NB4 (cell line): ENCODE results near the gene SERPINB1.

ENCODE experiments used
- DNase-seq: peaks from one replicate; pipeline ENCODE4 v3.0.0; 2010; ENCODE audit warnings: low read depth
- H3K4me3 ChIP-seq: one replicate; pipeline ENCODE4 v1.5.1; 2011; ENCODE audit warnings: mild to moderate bottlenecking, low read depth, low read length, moderate library complexity
- CTCF ChIP-seq: IDR thresholded peaks from one replicate; pipeline ENCODE4 v1.5.1; 2012; ENCODE audit warnings: low read depth, low read length
- MAX ChIP-seq: IDR thresholded peaks from 2 replicates; pipeline ENCODE4 v1.6.1; 2011; ENCODE audit warnings: low read depth, low read length
- MYC ChIP-seq: IDR thresholded peaks from 2 replicates; pipeline ENCODE4 v1.6.1; 2011; ENCODE audit warnings: low read depth, low read length
- POLR2A ChIP-seq: IDR thresholded peaks from 2 replicates; pipeline ENCODE4 v1.6.1; 2011; ENCODE audit warnings: mild to moderate bottlenecking; ENCODE audit not compliant: insufficient read length; ENCODE audit errors: extremely low read depth

SERPINB1 gene

GRCh38 chr6:2812695-2813094, 29.0 kb downstream of the SERPINB1 start:
- TF ChIP-seq CTCF (no peak), MAX (no peak), POLR2A (no peak), MYC (no peak)
- H3K4me3 ChIP-seq = no peak overlapping the region
- DNase-seq = no peak

- no peak overlapping the region for H3K4me3 ChIP-seq
- DNase-seq = peak; percentile 89
- TF ChIP-seq MYC (no peak), CTCF (no peak), MAX (no peak), POLR2A (no peak)
These were observed 31.5 kb downstream of the SERPINB1 start for GRCh38 chr6:2810092-2810671.

- no peak overlapping the region for H3K4me3 ChIP-seq
- no peak for TF ChIP-seq CTCF
- no peak for TF ChIP-seq POLR2A
- no peak for TF ChIP-seq MYC
- TF ChIP-seq MAX = no peak
- no peak for DNase-seq
These were observed 32.6 kb downstream of the SERPINB1 start for GRCh38 chr6:2809015-2809414.

- TF ChIP-seq CTCF (no peak), MYC (no peak), POLR2A (no peak), MAX (no peak)
- DNase-seq = no peak
- H3K4me3 ChIP-seq = no peak overlapping the region
These were observed 34.1 kb downstream of the SERPINB1 start for GRCh38 chr6:2807342-2808090.

GRCh38 chr6:2806644-2807043, 35.0 kb downstream of the SERPINB1 start:
- TF ChIP-seq MAX = no peak
- no peak for TF ChIP-seq POLR2A
- no peak for DNase-seq
- no peak overlapping the region for H3K4me3 ChIP-seq

GRCh38 chr6:2805031-2805430, 36.6 kb downstream of the SERPINB1 start:
- H3K4me3 ChIP-seq = no peak overlapping the region
- DNase-seq = no peak
- TF ChIP-seq MYC = no peak
- TF ChIP-seq MAX = no peak
